HG03066 (cell line): ENCODE measurements around the gene TCFL5.
A peak's percentile ranks its signal among the peaks of the same experiment; 100 is the strongest.

Source experiments
- ATAC-seq: cut with Tn5 transposase; IDR thresholded peaks from one replicate; pipeline ENCODE4 v1.9.1; 2021; ENCODE audit warnings: low read depth; ENCODE audit not compliant: unreplicated experiment

Gene TCFL5

DNA sequence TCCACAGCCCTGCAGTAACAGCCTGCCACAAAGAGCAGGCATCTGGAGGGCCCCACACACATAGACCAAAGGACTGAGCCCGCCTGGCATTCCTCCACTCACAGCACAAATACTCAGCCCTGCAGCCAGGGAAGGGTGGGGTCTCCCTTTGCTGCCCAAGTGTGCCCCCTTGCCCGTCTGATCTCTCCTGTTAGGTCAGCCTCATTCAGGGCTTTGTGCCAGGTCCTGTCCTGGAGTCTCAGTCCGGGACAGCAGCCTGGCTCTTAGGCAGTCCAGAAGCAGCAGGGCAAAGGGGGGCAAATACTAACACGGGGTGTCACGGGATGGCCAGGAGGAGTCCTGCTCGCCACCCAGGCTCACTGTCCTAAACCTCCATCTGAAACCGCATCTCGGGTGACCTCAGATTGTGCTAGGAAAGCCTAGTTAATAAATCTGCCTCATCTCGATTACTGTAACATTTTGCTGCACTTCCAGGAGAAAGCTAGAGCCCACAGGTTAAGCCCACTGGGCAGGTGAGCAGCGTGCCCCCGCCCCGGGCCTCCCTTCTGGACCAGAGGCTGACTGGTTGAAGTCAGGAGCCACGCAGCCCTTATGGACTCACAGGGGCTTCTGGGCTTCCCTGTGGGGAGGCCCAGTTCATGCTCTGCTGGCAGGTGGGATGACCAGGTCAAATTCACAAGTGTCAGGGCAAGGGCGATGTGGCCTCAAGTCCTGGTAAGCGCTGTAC is 60.2 kb downstream of the TCFL5 start:
- ATAC-seq, result no peak

DNA sequence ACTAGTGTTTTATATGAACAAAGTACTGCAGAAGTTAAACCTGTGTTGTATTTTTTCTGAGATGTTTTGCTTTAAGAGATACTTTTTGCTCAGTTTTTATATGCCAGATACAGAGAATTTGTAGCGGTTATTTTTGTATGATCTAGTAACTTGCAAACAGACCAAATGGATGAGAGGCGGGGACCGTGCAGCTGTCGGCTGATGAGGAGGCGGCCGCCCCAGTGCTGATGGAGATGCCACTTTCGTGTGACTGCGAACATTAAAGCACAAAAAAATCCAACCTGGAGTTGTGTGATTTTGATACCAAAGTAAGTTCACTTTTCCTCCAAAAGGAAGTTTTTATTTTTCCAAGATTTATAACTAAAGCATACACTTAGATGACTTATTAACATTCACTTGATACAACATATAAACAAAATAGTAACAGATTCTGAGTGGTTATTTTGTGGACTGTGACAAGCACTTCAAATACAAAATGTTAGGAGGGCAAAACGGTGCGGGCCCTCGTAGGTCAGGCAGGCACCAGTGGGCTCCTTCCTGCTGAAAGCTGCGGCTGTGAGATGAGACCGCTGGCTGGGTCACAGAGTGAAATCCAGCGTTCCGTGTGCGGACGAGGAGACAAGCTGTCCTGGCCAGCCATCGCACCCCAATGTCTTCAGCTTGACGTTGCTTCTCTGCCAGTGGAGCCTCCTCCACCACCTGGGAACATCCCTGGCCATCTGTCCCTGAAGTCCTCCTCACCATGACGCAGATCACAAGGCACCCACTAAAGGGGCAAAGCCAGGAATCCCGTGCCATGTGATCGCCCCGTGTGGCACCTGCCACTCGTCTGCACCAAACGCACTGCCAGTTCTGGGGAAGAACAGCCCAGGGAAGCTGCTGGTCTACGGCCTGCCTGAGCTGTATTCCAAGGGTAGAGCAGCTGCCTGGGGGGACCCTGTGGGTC is 61.0 kb downstream of the TCFL5 start:
- no peak for ATAC-seq

GRCh38 chr20:62799873-62800272 is 61.7 kb downstream of the TCFL5 start:
- ATAC-seq, result no peak

DNA sequence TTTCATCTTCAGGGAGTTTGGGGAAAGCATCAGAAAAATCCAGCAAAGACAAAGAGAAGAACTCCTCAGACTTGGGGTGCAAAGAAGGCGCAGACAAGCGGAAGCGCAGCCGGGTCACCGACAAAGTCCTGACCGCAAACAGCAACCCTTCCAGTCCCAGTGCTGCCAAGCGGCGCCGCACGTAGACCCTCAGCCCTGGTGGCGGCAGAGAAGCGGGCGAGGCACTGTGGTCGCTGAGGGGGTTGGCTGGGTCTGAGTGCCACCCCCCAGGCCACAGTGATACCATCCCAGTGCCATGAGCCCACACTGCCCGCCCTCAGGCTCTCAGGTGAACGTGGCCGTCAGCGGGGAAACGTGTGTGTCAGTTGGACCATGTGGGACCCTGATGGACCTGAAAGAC is 62.2 kb downstream of the TCFL5 start:
- ATAC-seq, result no peak

- no peak for ATAC-seq
These were observed 62.6 kb downstream of the TCFL5 start for GRCh38 chr20:62799036-62799435.

GRCh38 chr20:62797671-62798532 is 63.7 kb downstream of the TCFL5 start:
- ATAC-seq, result no peak

- no peak for ATAC-seq
These were observed 64.7 kb downstream of the TCFL5 start for GRCh38 chr20:62796699-62797491.

GRCh38 chr20:62795023-62795761 is 66.4 kb downstream of the TCFL5 start:
- no peak for ATAC-seq

DNA sequence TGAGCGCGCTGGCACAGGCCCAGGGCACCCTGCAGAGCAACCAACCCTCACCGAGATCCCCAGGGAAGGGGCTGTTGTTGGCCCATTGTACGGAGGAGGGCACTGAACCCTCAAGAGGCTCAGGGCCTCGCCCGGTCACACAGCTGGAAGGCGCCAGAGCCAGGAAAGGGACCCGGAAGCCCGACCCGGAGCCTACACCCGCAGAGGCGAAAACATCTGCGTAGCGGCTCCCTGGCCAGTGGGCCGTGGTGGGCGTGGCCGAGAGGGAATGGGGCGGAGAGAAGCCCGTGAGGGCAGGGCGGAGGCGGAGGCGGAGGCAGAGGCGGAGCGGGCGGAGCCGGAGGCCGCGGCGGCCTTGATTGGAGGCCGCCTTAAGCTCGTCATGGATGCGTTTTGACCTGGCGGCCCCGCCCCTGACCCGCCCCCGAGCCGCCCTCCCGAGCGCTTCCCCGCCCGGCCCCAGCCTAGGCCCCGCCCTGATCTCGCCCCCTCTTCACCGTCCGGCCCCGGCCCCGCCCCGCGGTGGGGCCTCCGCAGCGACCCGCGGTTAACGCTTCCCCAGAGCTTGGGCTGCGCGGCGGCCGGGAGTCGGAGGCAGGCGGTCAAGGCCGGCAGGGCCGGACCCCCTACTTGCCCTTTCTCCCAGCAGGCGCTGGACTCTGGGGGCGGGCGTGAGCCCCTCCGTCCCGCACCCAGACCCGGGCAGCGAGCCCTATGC is 67.5 kb downstream of the TCFL5 start:
- peak; percentile 70 for ATAC-seq

GRCh38 chr20:62793757-62794006 is 67.9 kb downstream of the TCFL5 start:
- no peak for ATAC-seq

DNA sequence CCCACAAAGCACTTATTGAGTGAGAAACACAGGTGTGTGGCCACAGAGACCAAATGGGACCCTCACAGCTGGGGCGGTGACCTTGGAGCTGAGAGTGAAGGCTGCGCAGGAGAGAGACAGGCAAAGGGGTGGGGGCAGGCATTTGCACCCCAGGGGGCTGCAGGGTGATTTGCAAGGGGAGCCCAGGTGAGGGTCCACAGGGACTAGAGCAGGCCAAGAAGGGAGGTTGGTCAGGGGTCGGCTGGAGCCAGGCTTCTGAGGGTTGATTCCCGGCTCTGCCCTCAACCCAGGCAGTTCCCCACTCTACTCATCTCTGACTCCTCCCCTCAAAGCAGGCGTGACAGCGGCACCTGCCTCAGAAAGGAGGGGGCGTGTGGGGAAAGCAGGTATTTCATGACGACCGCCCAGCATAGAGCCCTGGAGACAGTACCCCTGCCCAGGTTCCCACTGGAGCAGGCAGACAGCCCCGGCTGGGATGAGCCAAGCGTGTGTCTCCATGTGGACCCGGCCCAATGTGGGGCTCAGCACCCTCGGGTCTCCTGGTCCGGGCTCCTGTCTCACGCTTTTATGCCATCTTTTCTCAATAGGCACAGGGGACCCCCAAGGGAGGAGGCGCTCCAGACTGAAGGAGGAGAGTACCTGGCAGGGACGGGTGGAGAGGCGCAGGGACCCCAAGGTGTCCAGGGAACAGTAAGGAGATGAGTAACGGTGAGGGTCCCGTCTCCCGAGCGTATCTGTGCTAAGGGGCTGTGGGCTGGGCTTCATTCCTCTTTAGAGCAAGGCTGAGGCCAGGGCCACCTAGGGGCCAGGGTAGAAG is 68.5 kb downstream of the TCFL5 start:
- no peak for ATAC-seq

DNA sequence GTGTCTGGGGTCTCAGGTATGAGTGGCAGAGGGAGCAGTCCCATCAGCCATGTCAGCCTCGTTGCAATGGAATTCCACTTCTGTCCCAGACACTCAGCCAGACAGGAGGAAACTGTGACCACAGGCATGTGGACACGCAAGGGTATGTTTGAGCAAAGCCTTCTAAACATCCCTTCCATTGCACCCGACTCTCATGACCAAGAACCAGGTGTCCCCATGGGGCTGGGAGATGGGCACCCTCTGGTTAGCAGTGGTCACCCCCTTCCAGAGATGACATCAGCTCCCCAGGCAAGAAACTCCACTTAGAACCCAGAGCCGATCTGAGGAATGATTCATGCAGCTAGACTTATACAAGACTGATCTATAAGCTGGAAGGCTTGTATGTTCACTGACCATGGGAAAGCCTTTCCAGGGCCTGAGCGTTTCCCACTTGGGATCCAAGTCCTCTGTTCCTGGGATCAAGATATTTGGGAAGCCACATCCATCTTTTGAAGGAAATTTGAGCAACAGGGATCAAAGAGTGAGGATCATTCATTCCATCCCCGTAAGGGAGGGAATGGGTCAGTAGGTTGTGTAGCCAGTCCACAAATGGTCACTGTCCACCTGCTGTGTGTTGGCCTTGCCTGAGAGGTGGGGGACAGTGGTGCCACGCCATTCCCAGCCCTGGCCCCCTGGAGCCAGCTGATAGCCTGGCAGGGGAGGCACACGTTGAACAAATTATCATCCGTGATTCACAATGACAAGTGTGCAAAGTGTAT is 69.3 kb downstream of the TCFL5 start:
- ATAC-seq, result no peak

DNA sequence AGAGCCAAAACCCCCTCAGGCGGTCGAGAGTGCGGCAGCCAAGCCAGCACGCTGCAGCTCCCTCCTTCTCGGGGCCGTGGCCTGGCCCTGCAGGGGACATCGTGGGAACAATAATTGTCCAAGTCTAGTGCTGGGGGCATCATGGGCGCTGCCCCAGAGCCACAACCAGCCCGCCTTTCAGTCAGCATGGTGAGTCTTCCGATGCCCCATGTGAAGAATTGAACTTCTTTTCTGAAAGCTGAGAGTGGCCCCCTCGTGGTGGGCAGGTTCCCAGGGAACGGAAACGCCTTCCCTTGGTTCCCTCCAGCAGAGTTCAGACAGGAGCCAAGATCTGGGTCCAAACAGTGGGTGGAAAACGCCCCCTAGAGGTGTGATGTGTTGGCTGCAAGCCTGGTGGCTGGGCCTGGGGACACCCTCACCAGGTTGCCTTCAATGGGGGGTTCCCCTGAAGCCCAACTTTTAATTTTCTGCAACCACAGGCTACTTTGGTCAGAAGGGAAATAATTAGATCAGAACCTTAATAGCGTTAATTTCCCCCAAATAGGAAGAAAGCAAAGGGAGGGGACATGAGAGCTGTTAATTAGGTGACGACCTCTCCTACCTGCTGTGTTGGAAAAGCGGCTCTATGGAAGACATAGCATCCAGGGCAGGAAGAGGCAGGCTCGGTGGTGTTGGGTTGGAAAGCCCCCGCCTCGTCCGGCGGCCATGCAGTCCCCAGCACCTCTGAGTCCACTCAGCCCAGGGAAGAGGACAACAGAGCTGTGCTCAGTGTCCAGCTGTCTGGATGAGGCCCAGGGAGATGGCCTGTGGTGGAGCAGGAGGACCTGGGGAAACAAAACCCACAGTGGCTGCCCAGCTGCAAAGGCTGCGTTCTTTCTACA is 70.1 kb downstream of the TCFL5 start:
- no peak for ATAC-seq
